COR-L47 (cell line): ENCODE data around the gene PLEKHO1.
A peak's percentile ranks its signal among the peaks of the same experiment; 100 is the strongest.
"Not testable (repeated sequence)": the region's sequence is repeated elsewhere in the genome, so short reads cannot be mapped to it uniquely, and the experiment has no call there.

ENCODE experiments used
- DNase-seq: peaks from one replicate; lab custom pipeline; 2025; lab: John Stamatoyannopoulos, UW

Gene PLEKHO1

GRCh38 chr1:150173141-150173585 lies 23.4 kb downstream of the PLEKHO1 start:
- DNase-seq = no peak

GRCh38 chr1:150176593-150176992 lies 26.9 kb downstream of the PLEKHO1 start:
- DNase-seq = no peak

- DNase-seq = no peak
These were observed 28.8 kb downstream of the PLEKHO1 start for GRCh38 chr1:150178548-150178947.

DNA sequence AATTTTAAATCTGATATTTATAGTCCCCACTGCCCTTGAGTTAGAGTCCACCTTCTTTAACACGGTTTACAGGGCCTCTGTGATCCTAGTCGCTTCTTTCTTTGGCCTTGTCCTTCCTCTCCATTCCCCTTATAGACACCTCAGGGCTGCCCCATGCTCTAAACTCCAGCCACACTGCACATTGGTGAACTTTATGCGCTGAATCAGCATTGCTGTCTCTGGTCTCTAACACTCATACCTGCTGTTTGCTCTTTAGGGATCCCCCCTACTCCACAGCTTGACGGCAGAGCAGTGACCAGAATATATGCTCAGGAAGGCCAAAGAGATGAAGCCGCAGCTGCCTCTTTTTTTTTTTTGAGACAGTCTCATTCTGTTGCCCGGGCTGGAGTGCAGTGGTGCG lies 30.2 kb downstream of the PLEKHO1 start:
- DNase-seq = no peak

- no peak for DNase-seq
These were observed 30.8 kb downstream of the PLEKHO1 start for GRCh38 chr1:150180474-150180873.

DNA sequence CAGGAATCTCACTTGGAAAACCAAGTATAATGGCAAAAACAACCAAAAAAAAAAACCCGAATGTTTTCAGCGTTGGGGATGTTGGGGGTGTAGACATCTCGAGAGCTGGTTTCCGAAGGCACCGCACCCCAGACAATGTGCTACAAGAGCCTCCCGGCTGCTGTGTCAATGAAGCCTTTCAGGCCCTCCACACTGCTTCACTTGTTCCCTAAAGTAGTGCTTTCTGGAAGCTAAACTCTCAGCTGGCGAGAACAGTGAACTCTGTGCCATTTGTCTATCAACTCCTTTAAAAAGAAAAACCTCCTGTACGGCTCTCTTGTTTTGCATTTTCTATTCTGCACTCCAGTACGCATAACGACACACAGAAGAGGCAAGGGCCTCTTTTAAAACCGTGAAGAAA lies 32.5 kb downstream of the PLEKHO1 start:
- no peak for DNase-seq

DNA sequence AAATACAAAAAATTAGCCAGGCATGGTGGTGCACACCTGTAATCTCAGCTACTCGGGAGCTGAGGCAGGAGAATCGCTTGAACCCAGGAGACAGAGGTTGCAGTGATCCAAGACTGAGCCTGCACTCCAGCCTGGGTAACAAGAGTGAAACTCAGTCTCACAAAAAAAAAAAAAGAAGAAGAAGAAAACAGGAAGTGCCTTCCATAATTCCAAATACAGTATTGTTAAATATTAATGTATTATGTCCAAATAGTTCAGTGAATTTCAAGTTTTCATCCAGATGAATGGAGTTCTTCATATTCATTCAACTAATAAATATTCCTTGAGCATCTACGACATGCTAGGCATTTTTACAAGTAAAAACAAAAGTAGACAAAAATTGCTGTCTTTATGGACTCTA lies 33.3 kb downstream of the PLEKHO1 start:
- DNase-seq = no peak

- DNase-seq = no peak
These were observed 35.8 kb downstream of the PLEKHO1 start for GRCh38 chr1:150185481-150185880.

DNA sequence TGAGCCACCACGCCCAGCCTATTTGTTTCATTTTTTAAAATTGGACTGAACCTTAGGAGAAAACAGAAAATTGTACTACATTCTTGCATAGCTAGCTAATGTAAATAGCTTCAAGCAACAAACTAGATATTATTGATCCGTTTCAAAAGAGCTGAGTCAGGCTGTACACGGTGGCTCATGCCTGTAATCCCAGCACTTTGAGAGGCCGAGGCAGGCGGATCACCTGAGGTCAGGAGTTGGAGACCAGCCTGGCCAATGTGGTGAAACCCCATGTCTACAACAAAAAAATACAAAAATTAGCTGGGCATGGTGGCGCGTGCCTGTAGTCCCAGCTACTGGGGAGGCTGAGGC lies 36.7 kb downstream of the PLEKHO1 start:
- not testable (repeated sequence) for DNase-seq

DNA sequence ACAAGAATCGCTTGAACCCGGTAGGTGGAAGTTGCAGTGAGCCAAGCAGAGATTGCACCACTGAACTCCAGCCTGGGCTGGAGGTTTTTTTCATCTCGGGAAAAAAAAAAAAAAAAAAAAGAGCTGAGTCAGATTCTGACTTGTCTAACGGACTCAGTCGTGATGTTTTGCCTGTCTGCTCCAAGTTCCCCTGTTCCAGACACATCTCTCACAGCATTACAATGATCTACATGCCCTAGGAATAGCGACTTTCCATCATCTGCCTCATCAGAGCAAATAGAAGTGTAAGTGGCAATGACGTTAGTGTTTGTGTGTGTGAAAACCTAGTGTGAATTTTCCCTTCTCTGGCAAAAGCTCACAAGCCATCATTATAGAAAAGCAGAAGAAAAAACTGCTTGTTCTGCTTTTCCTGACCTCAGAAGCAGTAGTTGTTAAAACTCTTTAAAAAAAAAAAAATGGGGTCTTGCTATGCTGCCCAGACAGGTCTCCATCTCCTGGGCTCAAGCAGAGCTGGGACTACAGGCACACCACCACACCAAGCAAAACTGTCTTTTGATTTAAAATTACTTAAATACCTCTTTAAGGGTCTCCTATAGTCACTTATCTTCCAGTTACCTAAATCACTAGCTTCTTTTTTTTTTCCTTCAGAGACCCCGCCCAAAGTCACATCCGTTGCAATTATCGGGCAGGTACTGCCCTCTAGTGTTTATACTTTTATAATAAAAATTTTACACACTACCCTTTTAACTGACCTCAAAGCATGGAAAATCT lies 37.3 kb downstream of the PLEKHO1 start:
- peak; percentile 56 for DNase-seq

- DNase-seq = no peak
These were observed 37.8 kb downstream of the PLEKHO1 start for GRCh38 chr1:150187560-150187931.

DNA sequence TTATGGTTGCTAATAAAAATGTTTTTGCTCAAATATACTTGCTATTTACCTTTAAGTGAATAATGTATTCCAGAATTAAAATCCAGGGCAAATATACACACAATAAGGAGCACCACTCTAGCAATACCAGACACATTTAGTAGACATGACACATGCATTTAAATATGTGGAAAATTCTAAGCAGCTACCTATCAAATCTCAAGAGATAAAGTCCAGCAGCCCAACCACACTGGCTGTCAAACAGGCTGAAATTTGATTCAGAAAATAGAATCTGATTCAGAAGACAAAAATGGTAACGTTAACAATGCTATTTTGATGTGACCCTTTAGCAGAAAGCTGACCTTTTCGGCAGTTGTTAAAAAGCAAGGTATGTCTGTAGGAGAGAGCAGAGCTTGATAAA lies 42.3 kb downstream of the PLEKHO1 start:
- no peak for DNase-seq

DNA sequence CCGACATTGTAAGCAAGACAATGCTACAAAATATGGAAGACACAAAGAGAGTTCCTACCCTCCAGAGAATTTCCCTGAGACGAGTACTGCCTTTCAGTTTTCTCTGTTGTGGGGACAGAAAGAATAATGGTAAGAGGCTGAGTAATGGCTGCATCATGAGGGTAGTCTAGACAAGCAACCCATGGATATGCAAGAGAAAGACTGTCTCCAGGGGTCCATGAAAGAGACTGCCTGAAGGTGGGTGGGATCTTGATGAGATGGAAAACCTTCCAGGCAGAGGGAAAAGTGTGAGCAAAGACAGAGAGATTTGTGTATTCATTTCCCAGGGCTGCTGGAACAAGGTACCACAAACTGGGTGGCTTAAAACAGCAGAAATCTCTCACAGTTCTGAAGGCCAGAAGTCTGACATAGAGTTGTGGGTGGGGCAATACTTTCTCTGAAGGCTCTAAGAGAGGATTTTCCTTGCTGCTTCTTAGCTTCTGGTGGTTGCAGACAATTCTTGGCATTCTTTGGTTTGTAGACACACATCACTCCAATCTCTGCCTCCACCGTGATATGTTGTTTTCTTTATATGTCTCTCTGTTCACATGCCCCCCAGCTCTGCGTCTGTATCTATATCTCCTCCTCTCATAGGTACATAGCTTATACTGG lies 44.8 kb downstream of the PLEKHO1 start:
- DNase-seq = no peak

GRCh38 chr1:150196417-150196816 lies 46.7 kb downstream of the PLEKHO1 start:
- DNase-seq = no peak

DNA sequence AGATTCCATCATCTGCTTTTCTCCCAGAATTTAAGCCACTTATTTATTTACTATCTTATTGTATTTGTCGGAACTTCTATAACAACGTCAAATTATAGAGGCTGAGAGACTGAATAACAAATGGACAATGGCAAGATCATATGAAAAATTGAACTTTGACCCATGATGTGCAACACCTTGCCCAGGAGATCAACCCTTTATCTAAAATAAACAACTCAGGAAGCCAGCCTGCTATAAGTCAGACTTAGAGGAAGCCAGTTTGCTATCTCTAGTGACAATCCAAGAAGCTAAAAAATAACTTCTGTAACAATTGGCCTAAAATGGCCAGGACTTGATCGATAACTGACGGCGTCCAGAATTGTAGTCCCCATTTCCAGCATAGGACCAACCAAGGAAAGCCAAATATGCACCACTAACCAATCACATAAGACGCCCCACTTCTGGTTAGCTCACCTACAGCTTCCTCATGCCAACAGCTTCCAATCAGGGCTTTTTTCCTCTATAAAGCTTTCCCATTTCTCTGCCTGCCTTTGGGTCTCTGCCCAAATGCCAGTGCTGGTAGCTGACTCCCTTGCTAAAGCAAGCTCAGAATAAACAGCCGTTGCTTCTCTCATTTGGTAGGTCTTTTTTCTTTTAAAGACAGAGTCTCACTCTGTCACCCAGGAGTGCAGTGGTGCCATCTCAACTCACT lies 57.7 kb downstream of the PLEKHO1 start:
- DNase-seq = no peak

DNA sequence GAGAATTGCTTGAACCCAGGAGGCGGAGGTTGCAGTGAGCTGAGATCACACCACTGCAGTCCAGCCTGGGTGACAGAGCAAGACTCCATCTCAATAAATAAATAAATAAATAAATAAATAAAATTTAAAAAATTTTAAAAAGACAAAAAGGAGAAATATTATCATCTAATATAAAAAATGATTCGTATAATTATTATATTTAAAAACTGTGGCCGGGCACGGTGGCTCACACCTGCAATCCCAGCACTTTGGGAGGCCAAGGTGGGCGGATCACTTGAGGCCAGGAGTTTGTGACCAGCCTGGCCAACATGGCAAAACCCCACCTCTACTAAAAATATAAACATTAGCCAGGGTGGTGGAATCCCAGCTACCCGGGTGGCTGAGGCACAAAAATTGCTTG lies 58.7 kb downstream of the PLEKHO1 start:
- not testable (repeated sequence) for DNase-seq
